HG03354 (cell line): ENCODE results near the gene GRAMD1B.

Source experiments
- ATAC-seq: cut with Tn5 transposase; IDR thresholded peaks from one replicate; pipeline ENCODE4 v1.9.1; 2021; ENCODE audit warnings: mild to moderate bottlenecking; ENCODE audit not compliant: unreplicated experiment, poor library complexity, severe bottlenecking

The GRAMD1B gene

DNA sequence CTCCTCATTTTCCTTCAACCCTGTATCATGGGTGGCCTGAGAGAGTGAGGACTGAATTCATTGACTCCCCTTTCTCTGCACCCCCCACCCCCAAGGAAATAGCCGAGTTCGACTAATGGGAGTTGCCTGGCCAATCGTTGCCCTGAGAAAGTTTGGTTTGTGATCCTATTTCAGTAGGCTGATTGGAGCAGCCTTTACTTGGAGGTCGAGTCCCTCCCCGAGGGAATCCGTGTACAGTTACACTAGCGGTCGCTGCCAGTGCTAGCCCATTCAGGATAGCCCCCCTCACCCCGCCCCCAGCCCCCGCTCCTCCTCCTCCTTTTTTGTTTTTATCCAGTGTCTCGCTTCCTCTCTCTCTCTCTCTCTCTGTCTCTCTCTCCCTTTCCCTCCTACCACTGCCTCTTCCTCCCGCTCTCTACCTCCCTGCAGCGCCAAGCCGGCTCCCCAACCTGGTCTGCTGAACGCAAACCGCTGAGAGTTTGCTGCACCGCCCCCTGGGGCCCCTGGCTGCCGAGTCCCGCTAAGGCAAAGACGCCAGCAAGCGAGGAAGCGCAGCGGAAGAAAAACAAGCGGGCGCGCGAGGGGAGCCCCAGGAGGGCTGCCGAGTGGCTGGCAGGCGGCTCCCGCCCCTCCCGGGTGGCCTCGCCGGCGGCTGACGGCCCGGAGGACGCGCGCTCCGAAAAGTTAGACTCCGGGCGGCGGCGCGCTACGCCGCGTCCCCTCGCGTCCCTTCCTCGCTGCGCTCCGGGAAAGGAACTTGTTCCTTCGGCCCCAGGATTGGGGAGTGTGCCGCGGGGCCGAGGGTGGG lies at the start of gene GRAMD1B:
GRAMD1B (plus strand) TSS at position 357 of the 808 bp plus-strand sequence. CDS start 524 bp downstream, outside the sequence.
- ATAC-seq = peak; percentile 75

DNA sequence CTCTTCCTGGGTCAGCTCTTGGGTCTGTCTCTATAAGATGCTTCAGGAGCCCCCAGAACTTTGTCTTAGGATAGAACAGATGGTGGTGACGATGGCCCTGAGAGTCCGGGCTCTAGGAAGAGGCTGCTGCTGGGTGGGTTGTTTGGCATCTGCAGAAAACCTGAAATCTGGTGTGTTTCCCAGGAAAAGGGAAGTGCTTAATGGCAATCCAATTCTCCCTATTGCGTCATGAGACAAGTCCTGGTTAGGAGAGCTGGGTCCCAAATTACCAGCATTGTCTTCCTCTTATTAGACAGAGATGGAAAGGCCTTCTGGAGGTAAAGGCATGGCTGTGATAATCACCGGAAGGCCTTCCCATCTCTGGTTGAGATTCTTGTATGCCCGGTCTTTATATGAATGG lies 48.9 kb upstream of the GRAMD1B start:
- no peak for ATAC-seq

DNA sequence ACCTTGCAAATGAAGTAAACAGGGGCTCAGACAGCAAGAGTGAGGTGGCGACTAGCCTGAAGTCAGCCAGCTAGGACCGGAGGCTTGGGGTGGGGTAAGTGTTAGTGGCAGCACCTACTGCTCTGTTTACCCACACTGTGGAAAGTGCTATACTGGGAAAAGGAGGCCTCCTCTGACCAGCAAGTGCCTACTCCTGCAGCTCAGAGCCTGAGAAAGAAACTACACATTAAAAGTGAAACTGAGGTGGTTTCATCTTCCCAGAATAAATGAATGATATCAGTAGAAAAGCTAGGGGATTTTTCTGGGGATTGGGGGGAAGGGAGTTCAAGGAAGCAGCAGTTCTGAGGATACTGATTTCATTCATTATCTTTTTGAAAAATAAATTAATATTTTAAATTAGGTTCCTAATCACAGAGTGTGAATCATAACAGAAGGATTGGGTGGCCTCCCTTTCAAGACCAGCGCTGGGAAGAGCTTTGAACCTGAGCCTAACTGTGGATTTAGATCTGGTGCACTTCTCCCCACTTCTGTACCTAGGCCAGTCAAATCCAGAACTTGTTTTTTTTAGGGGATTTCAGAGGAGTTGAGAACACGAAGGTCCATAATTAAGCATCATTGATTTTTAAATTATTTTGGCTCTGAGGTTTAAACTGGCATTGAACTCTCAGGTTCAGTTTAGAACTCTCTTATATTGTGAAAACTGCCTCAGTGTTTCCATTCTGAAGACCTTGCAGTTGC lies 48.1 kb upstream of the GRAMD1B start:
- ATAC-seq = peak; percentile 67

DNA sequence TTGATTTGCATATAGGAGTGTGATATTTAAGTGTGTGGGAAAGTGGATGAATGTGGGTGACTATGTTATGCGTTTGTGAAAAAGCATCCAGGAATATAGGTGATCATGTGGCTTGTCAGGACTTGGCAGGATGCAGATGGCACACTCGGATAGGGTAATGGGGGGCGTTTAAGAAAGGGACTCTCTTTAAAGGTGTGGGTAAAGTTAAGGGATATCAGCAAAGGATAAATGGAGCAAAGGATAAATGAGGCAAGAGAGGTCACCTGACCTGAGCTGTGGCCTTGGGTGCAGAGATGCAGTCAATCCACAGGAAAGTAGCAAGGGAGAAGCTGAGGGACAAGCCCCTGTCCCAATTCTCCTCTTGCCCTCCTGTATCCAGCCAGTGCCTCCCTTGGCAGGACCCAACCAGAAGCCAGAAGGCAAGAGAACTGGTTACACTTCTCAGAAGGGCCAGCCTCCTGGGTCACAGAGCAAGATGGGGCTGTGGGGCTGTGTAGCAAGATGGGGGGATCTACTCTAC lies 47.5 kb upstream of the GRAMD1B start:
- no peak for ATAC-seq

DNA sequence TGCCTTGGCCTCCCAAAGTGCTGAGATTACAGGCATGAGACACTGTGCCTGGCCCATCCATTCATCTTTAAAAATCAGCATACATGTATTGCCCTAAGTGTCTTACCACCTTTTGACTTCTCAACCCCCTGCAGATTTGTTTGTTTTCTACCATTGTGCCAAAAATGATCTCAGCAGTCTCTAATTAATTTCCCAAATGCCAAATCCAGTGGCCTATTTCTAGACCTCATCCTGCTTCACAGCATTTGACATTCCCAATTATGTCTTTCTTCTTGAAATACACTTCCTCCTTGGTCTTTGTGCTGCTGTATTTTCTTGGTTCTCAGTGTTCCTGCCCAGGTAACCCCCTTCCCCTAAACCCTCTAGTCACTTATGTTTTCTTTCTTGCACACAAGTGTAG lies 46.0 kb upstream of the GRAMD1B start:
- no peak for ATAC-seq

DNA sequence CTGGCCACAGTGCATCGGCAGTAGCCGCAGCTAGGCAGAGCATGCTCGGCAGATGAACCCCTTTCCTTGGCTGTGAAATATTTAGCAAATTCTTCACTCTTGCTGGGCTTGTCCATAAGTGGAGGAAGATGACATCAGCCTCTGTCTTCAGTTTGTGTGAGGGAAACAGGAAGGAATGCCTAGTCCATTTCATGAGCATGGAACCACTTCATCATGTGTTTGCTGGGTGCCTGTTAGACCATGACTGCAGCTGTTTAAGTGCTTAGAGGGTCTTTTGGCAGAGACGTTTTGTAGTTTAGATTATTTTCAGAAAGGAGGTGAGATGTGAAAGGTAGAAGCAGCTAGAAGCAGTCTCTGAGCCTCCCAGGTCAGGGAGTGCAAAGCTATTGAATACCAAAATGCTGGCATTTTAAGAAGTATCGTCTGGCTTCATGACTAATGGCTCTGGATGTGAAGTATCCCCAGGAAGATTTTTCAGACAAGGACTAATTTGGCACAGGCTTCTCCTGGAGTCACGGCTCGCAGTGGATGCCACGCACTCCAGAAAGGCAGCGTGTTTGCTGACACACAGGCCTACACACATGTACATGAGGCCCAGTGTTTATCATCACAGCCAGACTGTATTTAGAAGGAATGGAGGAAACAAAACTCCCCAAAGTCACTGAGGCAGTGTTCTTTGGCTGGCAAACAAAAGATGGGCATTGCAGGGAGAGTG lies 43.1 kb upstream of the GRAMD1B start:
- no peak for ATAC-seq

DNA sequence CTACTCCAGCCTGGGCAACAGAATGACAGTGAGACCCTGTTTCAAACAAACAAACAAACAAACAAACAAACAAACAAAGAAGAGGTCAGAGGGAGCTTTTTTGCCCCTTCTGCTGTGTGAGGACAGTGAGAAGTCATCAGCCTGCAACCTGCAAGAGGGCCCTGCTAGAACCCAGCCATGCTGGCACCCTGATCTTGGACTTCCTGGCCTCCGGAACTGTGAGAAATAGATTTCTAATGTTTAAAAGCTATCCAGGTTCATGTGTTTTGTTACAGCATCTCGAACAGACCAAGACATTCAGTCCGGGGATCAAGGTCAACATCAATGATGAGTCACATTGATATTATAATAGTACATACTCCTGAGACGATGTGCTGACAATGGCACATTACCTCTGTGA lies 41.4 kb upstream of the GRAMD1B start:
- ATAC-seq = no peak

DNA sequence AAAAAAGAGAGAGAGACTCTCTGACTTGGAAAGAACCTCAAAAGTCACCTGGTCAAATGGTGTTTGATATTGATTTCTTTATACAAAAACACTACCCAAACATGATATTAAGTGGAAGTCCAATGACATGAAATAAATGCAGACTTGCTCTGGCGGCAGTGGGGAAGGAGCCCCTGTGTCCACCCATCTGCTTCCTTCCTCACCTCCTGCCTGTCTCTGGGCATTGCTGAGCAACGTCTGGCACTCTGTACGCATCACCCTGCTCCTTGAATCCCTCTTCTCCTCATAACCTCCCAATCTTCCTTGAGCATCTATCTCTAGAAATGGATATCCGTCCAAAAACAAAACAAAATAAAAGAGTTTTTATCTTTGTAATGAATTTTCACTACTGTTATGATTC lies 39.9 kb upstream of the GRAMD1B start:
- ATAC-seq = no peak

DNA sequence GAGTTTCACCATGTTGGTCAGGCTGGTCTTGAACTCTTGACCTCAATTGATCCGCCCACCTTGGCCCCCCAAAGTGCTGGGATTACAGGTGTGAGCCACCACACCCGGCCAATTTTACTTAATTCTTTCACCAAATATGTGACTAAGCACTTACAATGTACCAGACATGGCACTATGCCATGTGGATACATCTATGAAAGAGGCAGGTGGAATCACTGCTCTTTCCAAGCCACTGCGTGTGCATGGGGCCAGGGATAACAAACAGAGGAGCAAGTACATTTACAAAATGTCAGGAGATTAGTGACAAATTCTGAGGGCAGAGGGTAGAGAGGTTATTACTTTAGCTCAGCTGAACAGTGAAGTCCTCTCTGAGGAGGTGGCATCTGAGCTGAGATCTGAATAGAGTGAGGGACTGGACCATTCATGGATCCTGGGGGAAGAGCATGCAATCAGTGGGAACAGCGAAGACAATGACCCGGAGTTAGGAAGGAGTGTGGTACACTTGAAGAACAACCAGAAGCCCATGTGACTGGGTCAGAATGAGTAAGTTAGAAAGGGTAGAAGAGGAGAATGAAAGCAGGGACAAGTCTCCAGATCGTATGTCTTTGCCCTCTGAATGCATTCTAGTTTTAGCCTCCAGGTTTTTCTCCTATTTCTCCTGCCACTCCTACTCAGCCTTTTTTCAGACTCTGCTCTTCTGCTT lies 38.3 kb upstream of the GRAMD1B start:
- no peak for ATAC-seq

DNA sequence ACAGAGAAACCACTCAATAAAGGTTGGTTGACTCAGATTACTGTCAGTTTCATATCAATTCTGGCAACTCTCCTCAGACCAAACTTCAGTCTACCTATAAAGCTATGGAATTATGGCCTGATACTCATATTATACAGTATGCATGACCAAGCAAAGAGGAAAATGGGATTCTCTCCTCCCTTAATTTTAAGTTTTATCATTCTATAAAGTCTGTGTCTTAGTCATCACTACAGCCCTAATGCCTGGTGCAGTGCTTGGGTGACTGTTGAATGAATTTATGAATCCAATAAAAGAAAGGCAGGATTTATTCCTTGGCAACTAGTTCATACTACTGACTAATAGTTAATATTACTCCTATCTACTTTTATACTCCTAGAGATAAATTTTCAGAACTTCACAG lies 37.6 kb upstream of the GRAMD1B start:
- ATAC-seq = no peak

DNA sequence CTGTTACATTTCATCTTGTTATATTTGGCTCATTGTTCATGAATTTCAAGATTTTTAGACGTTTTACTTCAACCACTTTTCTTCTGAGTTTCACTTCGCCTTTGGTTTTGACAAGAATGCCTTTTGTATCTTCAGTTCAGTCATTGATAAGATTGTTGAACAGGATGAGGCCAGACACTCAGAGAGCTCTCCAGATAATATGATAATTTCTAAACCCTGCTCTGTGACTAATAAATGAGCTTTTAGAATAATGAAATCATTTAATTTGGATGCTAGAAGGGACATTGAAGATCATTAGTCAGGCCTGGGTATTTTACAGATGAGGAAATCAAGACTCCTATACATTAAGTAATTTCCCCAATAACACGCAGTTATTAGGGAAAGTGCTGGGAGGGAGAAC lies 37.2 kb upstream of the GRAMD1B start:
- no peak for ATAC-seq

DNA sequence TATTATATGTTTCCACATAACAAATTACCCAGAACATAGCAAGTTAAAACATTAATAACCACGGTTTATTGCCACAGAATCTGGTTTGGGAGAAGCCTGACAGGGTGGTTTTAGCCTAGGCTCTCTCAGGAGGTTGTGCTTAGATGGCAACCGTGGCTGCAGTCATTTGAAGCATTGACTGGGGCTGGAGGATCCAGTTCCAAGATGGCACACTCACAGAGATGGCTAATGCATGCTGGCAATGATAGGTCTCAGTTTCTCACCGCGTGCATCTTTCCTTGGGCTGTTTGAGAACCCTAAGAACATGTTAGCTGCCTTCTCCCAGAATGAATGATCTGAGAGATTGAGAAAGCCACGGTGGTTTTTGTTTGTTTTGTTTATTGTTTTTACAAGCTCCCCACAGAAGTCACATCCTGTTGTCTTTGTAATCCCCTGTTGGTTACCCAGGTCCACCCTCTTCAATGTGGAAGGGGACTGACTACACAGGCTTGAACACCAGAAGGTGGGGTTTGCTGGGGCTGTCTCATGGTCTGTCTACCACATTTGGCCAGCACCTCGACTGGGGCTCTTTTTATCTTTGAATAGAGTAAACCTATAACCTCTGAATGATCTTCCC lies 36.6 kb upstream of the GRAMD1B start:
- no peak for ATAC-seq

DNA sequence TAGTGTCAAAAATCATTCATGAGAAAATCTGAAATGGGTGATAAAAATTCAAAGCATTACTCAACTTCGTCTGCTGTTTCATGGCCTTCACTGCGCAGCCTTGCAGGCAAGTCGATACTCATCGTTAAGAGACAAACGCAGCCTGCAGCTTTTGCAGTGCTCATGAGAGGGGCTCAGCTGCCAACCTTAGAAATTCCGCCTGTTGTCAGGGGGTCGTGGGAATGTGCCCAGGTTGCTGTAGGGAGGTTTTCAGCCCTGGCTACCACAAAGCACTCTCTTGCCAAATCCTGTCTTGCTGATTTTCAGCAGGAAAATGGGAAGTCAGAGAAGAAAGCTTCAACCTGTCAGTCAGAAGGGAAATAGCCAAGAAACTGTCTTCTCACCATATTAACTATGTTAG lies 25.4 kb upstream of the GRAMD1B start:
- ATAC-seq = no peak

DNA sequence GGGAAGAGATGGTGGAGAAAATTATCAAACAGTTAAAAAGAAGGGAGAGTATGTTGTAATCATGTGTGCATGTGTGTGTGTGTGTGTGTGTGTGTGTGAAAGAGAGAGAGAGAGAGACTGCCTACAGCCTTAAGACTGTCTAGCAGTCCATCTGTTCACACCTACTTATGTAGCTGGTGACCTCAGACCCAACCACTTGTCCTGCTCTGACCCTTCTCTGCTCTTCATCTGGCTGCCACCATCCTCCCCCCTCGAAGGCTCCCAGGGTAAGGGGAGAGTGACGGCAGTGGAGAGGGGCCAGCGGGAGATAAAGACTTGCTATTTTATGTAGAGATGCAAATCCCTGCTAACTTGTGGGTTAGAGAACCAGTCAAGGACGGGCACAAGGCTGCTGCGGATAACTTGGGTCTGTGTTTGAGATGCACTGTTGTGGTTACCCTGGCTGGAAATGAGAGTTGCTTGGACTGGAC lies 24.9 kb upstream of the GRAMD1B start:
- no peak for ATAC-seq

DNA sequence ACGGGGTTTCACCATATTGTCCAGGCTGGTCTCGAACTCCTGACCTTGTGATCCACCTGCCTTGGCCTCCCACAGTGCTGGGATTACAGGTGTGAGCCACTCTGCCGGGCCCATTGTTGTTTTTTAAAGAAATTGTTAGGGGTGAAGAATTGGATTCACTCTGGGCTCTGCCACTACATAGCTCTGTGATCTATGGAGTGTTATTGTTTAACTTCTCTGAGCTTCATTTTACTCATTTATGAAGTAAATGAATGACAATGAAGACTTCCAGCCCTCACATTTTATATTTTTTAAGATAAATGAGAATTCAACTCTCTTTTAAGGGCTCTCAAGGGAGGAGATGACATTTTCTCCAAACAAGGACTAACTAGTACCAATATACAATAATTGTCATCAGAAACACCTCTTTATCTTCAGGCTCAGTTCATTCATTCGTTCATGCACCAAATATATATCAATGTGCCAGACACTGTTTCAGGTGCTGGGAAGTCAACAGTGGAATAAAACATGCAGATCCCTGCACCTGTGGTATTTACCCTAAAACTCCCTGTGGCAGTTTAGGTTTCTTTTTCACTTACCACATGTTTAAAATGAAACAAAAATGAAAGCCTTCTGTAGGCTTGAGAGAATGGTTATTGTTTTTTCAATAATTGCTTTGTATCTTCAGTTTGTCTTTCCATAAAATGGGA lies 23.5 kb upstream of the GRAMD1B start:
- peak; percentile 64 for ATAC-seq

DNA sequence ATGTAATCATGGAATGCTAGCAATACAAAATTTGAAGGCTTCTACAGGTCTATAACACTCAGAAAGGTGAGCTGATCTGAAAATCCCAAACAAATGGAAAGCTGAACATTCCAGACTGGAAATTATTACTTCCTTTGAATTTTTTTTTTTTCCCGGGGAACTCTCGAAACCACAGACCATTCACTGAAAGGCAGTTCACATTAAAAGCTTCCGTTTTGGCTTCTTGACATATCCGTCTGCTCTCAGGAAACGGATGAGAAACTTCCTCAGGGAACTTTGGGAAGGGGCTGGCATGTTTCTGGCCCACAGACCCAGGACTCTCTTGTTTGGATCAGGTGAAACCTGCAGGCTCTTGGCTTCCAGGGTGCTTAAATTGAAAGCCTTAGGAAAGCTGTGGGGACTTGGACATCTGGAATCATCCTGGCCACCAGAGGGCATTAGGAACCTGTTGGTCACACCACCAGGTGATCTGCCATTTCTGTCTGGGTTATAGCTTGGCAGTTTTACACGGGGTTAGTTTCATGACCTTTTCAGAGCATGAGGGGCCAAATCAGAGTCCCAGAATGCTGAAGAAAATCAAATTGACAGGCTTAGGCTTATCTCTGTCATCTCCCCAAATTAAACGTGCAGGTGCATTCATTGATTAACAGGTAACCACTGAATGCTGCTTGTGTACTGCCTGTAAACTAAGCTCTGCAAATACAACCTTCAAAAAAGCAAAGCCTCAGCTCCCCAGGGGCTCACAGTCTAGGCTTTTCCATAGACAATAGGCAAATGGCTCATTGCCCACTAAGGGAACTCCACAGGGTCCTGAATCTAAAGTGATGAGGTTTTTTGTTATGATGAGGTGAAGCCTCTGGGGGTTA lies 22.7 kb upstream of the GRAMD1B start:
- ATAC-seq = peak; percentile 59

DNA sequence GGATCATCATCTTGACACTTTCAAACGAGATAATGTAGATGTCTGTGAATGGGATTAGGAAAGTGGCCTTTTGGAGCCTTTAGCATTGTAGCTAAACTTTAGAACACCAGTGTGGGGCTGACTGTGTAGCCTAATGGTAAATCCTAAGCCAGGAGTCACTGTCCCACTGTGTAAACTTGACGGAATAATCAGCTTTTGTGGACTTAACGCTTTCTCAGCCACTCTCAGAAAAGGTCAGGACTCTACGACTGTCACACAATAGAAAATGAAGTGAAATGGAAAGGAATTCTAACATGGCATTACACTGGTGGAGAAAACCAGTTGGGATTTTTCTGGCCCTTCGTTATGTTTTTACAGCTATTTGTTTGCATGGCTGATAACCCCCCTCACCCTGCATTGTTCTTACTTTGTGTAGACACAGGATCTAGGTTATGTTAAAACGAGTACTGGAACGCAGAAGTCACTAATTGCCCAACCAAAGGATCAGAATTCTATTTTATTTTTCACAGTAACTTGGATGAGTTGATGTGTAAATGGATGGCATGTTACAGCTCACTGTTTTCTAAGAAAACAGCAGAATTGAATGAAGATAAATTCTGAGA lies 22.0 kb upstream of the GRAMD1B start:
- ATAC-seq = no peak
